H1 (cell line): ENCODE measurements around the gene DTX4.

Source experiments
- ATF2 ChIP-seq: IDR thresholded peaks from 2 replicates; pipeline ENCODE4 v1.6.1; 2012; ENCODE audit warnings: low read length, inconsistent platforms
- CHD1 ChIP-seq: IDR thresholded peaks from 2 replicates; pipeline ENCODE4 v1.6.1; 2012; ENCODE audit warnings: low read depth, low read length, improper control_type of control experiment
- CTCF ChIP-seq, 3 experiments: IDR thresholded peaks; 1 replicate in 2 of 3; 2 replicates in 1 of 3; pipeline versions ENCODE4 v1.5.1 to v1.6.1; 2011; ENCODE audit warnings: low read length in 3 of 3, mild to moderate bottlenecking in 3 of 3, inconsistent platforms in 2 of 3, low read depth in 1 of 3, moderate library complexity in 1 of 3; ENCODE audit not compliant: insufficient read depth in 1 of 3; ENCODE audit errors: control extremely low read depth in 1 of 3
- EP300 ChIP-seq, 2 experiments: IDR thresholded peaks; 1 replicate in 1 of 2; 2 replicates in 1 of 2; pipeline ENCODE4 v1.6.1; 2011 to 2012; ENCODE audit warnings: low read depth in 2 of 2, low read length in 2 of 2, mild to moderate bottlenecking in 2 of 2, borderline replicate concordance in 1 of 2, inconsistent platforms in 1 of 2, moderate library complexity in 1 of 2
- KDM5A ChIP-seq: fragments of 200-600 bp; IDR thresholded peaks from 2 replicates; pipeline ENCODE4 v1.7.1; 2012; ENCODE audit warnings: mild to moderate bottlenecking, low read length, inconsistent platforms, mixed read lengths
- MAX ChIP-seq: IDR thresholded peaks from 2 replicates; pipeline ENCODE4 v1.6.1; 2012; ENCODE audit warnings: inconsistent platforms
- POLR2A ChIP-seq, 2 experiments: IDR thresholded peaks; 1 replicate in 1 of 2; 2 replicates in 1 of 2; pipeline ENCODE4 v1.6.1; 2011; ENCODE audit warnings: low read depth in 2 of 2, low read length in 2 of 2, mild to moderate bottlenecking in 2 of 2; ENCODE audit errors: control extremely low read depth in 1 of 2
- SIN3A ChIP-seq, 2 experiments: IDR thresholded peaks in 1 of 2; conservative IDR thresholded peaks in 1 of 2; 2 replicates each; pipeline ENCODE4 v1.6.1; 2011 to 2012; ENCODE audit warnings: low read length in 2 of 2, improper control_type of control experiment in 1 of 2, low read depth in 1 of 2, mild to moderate bottlenecking in 1 of 2

GRCh38 chr11:59173080-59173963 is 1.4 kb downstream of the DTX4 start:
- no peak for TF ChIP-seq CTCF (IDR thresholded peaks at IDR 0.05; ENCODE audit: control extremely low read depth in 1 of 3, insufficient read depth in 1 of 3, low read depth in 1 of 3, low read length in 3 of 3)
- TF ChIP-seq KDM5A: no peak
- no peak for TF ChIP-seq ATF2
- TF ChIP-seq POLR2A (IDR thresholded peaks at IDR 0.05; ENCODE audit: control extremely low read depth in 1 of 2, low read depth in 2 of 2, low read length in 2 of 2): no peak
- TF ChIP-seq CHD1: no peak
- peak; percentile 39; the same call in 1 of the 2 replicates for TF ChIP-seq MAX
- TF ChIP-seq SIN3A (conservative IDR thresholded peaks at IDR 0.05 in 1 of 2, IDR thresholded peaks at IDR 0.05 in 1 of 2; ENCODE audit: low read depth in 1 of 2, low read length in 2 of 2): peak in 1 of 2 experiments; percentile 14; a peak in 2 of 4 replicates
- no peak for TF ChIP-seq EP300 (IDR thresholded peaks at IDR 0.05; ENCODE audit: borderline replicate concordance in 1 of 2, low read depth in 2 of 2, low read length in 2 of 2)
